Stimulated activated CD4-positive, alpha-beta T cell treated with anti-CD3 and anti-CD28 coated beads, Interleukin-2, amount 100 ng/mL, for 24 hours (primary cell): Measurements from ENCODE around the gene MYO1B.

Experiments
- DNase-seq, 2 donors: peaks; one replicate each; pipeline ENCODE4 v3.0.0-alpha.2; 2020

MYO1B gene

GRCh38 chr2:191264647-191265081 lies 19.5 kb downstream of the MYO1B start:
- DNase-seq: no peak

GRCh38 chr2:191265311-191266170 lies 20.3 kb downstream of the MYO1B start:
- no peak for DNase-seq

GRCh38 chr2:191266201-191266600 lies 21.0 kb downstream of the MYO1B start:
- no peak for DNase-seq

- no peak for DNase-seq
These were observed 23.4 kb downstream of the MYO1B start for GRCh38 chr2:191268596-191268995.

- no peak for DNase-seq
These were observed 25.3 kb downstream of the MYO1B start for GRCh38 chr2:191270306-191271161.

- no peak for DNase-seq
These were observed 26.9 kb downstream of the MYO1B start for GRCh38 chr2:191272064-191272463.

- no peak for DNase-seq
These were observed 29.2 kb downstream of the MYO1B start for GRCh38 chr2:191274413-191274815.

GRCh38 chr2:191276792-191277465 lies 31.7 kb downstream of the MYO1B start:
- no peak for DNase-seq

- DNase-seq: no peak
These were observed 35.1 kb downstream of the MYO1B start for GRCh38 chr2:191280290-191280689.

GRCh38 chr2:191280834-191281756 lies 35.9 kb downstream of the MYO1B start:
- no peak for DNase-seq

- no peak for DNase-seq
These were observed 40.0 kb downstream of the MYO1B start for GRCh38 chr2:191285252-191285651.

GRCh38 chr2:191287820-191288219 lies 42.6 kb downstream of the MYO1B start:
- no peak for DNase-seq

GRCh38 chr2:191289049-191289448 lies 43.8 kb downstream of the MYO1B start:
- DNase-seq: no peak

GRCh38 chr2:191291471-191291870 lies 46.3 kb downstream of the MYO1B start:
- no peak for DNase-seq

GRCh38 chr2:191292869-191293268 lies 47.7 kb downstream of the MYO1B start:
- no peak for DNase-seq

- no peak for DNase-seq
These were observed 49.9 kb downstream of the MYO1B start for GRCh38 chr2:191295088-191295487.

- DNase-seq: no peak
These were observed 51.1 kb downstream of the MYO1B start for GRCh38 chr2:191296083-191297006.

GRCh38 chr2:191297033-191297432 lies 51.8 kb downstream of the MYO1B start:
- no peak for DNase-seq

- DNase-seq: no peak
These were observed 53.1 kb downstream of the MYO1B start for GRCh38 chr2:191298306-191298705.

- DNase-seq: no peak
These were observed 53.8 kb downstream of the MYO1B start for GRCh38 chr2:191299010-191299409.

GRCh38 chr2:191299866-191300265 lies 54.7 kb downstream of the MYO1B start:
- DNase-seq: no peak
